HG02981 (cell line): Measurements from ENCODE around the gene DOCK2.
"Not testable (repeated sequence)": the region's sequence is repeated elsewhere in the genome, so short reads cannot be mapped to it uniquely, and the experiment has no call there.

ENCODE experiments used
- ATAC-seq: cut with Tn5 transposase; IDR thresholded peaks from one replicate; pipeline ENCODE4 v1.9.1; 2021; ENCODE audit warnings: mild to moderate bottlenecking, moderate library complexity; ENCODE audit not compliant: unreplicated experiment

DOCK2 gene

GRCh38 chr5:170077526-170077925 is 440.5 kb downstream of the DOCK2 start:
- no peak for ATAC-seq

GRCh38 chr5:170078458-170078857 is 441.4 kb downstream of the DOCK2 start:
- ATAC-seq, result no peak

GRCh38 chr5:170078931-170079330 is 441.9 kb downstream of the DOCK2 start:
- ATAC-seq, result no peak

- no peak for ATAC-seq
Measured at GRCh38 chr5:170080217-170080616, 443.1 kb downstream of the DOCK2 start.

GRCh38 chr5:170080786-170081445 is 443.8 kb downstream of the DOCK2 start:
- no peak for ATAC-seq

GRCh38 chr5:170081616-170082015 is 444.5 kb downstream of the DOCK2 start:
- ATAC-seq, result no peak

GRCh38 chr5:170082701-170083100 is 445.6 kb downstream of the DOCK2 start:
- ATAC-seq, result no peak

- no peak for ATAC-seq
Measured at GRCh38 chr5:170087168-170087817, 450.2 kb downstream of the DOCK2 start.

- ATAC-seq, result no peak
Measured at GRCh38 chr5:170092455-170093101, 455.5 kb downstream of the DOCK2 start.

- ATAC-seq, result not testable (repeated sequence)
Measured at GRCh38 chr5:170094329-170094728, 457.3 kb downstream of the DOCK2 start.

GRCh38 chr5:170095646-170096045 is 458.6 kb downstream of the DOCK2 start:
- no peak for ATAC-seq

- no peak for ATAC-seq
Measured at GRCh38 chr5:170097934-170098333, 460.9 kb downstream of the DOCK2 start.

GRCh38 chr5:170100066-170100943 is 463.2 kb downstream of the DOCK2 start:
- ATAC-seq, result peak; percentile 53

- no peak for ATAC-seq
Measured at GRCh38 chr5:170103447-170103846, 466.4 kb downstream of the DOCK2 start.

GRCh38 chr5:170104299-170104698 is 467.2 kb downstream of the DOCK2 start:
- ATAC-seq, result no peak

GRCh38 chr5:170104710-170105109 is 467.6 kb downstream of the DOCK2 start:
- ATAC-seq, result no peak

GRCh38 chr5:170105642-170106611 is 468.9 kb downstream of the DOCK2 start, which contains the start of gene FOXI1:
TSS of gene FOXI1 (plus strand) at chr5:170105897. CDS start at chr5:170105958, 61 bp downstream.
- no peak for ATAC-seq

GRCh38 chr5:170107674-170108073 is 470.6 kb downstream of the DOCK2 start:
- no peak for ATAC-seq

- ATAC-seq, result no peak
Measured at GRCh38 chr5:170108266-170108785, 471.3 kb downstream of the DOCK2 start.
